PC-9 (cell line): ENCODE measurements around the gene BCKDHA.

ENCODE experiments used
- CTCF ChIP-seq: fragments of 200-600 bp; sonication (generic); conservative IDR thresholded peaks from 2 replicates; pipeline ENCODE4 v1.6.1; 2017; ENCODE audit warnings: mixed run types, antibody characterized with exemption, mild to moderate bottlenecking, moderate library complexity
- EZH2 ChIP-seq: fragments of 200-600 bp; sonication (generic); IDR thresholded peaks from 2 replicates; pipeline ENCODE4 v1.8.0; 2017; ENCODE audit warnings: antibody characterized with exemption, low read depth

- no peak for TF ChIP-seq CTCF
- no peak for TF ChIP-seq EZH2
Observed at GRCh38 chr19:41372501-41372900, 25.1 kb upstream of the BCKDHA start.
